Fibroblast of villous mesenchyme (primary cell): Measurements from ENCODE around the gene PPP6R3. TPM values are rescaled to one million over a fixed set of nuclear protein-coding genes. Genes with fewer than 3 reads are reported as not detected.

ENCODE experiments used
- DNase-seq: peaks from one replicate; pipeline ENCODE4 v3.0.0-alpha.2; 2010; ENCODE audit warnings: low read depth
- H3K4me3 ChIP-seq: 2 replicates; pipeline ENCODE4 v1.5.1; 2011; ENCODE audit warnings: low read depth, mild to moderate bottlenecking, low read length
- CTCF ChIP-seq: IDR thresholded peaks from 2 replicates; pipeline ENCODE4 v1.5.1; 2012; ENCODE audit warnings: low read depth, mild to moderate bottlenecking, low read length; ENCODE audit not compliant: insufficient read depth
- total RNA-seq: library from RNA; depleted of rRNA; stranded (reverse); fragments of >200 nt; gene quantifications from 2 replicates; pipeline ENCODE4 v1.2.3, GENCODE V29; 2012

Gene PPP6R3
- total RNA-seq, 1 donor: 218 TPM

DNA sequence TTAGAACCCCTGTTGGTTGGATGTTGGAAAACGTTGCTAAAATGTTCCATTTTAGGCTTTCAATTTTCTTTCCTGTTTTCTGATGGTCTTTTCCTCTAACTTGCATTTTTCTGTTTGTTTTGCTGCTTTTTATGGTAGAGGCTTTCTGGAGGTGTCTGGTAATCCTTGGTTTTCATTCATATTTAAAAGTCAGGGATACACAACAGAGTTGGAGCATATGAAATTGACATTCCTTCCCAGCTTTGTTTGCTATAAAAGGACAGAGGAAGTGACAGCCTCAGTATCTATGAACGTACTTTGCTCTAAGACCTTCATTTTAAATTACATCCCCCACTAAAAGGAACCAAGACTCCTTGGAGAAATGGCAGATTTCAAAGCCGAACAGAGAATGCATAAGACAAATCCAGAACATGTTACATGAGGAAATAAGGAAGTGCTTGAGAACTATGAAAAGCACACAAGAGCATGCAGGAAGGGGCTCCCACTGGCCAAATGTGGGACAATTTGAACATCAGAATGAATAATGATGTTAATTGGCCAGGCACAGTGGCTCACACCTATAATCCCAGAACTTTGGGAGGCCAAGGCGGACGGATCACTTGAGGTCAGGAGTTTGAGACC, 56.7 kb downstream of the PPP6R3 start:
- DNase-seq: no peak
- H3K4me3 ChIP-seq: no peak overlapping the region
- TF ChIP-seq CTCF: no peak

DNA sequence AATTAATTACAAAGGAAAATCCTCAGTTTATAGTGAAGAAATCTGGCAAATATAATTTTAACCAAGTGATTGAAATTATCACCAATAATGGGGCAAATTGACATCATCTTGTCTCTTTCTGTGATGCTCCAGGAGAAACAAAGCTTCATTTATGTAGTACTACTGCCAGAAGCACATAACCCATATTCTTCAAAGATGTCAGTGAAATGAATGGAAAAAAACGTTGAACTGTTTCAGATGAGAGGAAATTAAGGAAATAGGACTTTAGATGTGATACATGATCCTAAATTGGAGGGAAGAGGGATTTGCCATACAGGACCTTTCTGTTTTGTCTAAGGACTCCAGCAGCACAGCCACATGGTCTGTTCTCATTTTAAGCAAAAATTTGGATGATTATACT, 57.6 kb downstream of the PPP6R3 start:
- no peak for TF ChIP-seq CTCF
- H3K4me3 ChIP-seq: no peak overlapping the region
- DNase-seq: no peak

DNA sequence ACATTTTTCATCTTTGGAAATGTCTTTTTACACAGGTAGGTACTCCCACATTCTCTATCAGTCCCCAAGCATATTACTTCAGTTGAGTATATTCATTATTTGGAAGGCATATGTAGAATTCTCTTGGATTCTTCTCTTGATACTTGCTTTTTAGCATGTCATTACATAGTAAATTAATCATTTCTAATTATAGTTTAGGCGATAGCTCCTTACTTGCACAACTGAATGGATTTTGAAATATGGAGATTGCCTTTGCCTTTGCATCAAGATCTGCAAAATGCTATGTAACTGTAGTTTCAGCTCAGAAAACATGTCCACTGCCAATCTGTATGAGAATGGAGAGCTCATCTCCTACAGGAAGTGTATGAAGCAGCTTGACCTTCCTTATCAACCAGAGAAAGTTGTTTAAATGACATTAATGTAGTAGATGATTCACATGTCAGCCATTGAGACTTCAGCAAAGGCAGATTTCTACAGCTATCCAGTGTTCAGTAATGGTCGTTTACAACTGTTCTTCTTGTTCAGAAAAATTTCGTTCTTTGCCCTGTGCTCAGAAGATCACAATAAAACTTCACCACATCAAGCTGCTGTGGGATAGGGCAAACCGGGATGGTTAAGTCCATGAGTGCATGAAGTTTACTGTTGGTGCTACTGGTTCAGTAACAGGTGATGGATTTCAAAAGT, 61.6 kb downstream of the PPP6R3 start:
- no peak overlapping the region for H3K4me3 ChIP-seq
- DNase-seq: no peak

DNA sequence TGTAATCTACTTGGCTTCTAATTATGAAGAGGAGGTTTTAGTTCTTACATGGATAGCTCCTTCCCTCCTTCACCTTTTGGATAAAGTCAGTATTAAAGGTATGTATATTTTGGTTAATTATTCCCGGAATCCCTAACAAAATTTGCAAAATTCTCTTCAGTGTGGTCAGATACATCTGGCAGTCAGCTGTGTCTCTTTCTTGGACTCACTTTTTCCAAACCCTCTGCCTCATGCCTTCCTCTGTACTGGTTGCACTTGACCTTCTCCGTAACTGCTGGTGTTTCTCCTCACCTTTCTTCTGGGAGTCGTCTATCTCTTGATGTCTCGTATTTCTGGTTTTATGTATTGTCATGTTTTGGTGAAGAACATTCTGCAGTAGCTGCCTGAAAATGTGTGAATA, 62.5 kb downstream of the PPP6R3 start:
- no peak for DNase-seq
- no peak overlapping the region for H3K4me3 ChIP-seq
- TF ChIP-seq CTCF: no peak

More for the DNA sequence above, 61.6 kb downstream of the PPP6R3 start:
- TF ChIP-seq CTCF: no peak

GRCh38 chr11:68523743-68524142, 63.2 kb downstream of the PPP6R3 start:
- no peak for DNase-seq
- no peak for TF ChIP-seq CTCF
- H3K4me3 ChIP-seq: no peak overlapping the region

DNA sequence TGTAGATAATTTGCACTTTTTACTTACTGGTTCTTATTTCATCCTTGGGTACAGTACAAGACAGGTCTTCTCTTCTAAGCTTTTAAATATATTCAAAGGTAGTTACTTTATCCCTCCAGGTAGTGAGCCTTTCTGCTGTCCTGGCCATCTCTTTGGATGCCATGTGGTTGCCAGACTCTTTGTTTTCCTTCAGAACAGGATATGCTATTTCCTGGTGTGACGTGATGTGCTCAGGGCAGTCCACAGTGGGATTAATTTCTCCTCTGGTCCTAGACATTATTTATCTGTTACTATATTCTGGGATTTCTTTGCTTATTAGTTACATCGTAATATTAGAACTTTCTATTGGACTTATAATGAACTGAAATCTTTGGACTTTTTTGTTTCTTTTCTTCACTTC, 63.7 kb downstream of the PPP6R3 start:
- no peak for DNase-seq
- H3K4me3 ChIP-seq: no peak overlapping the region
- TF ChIP-seq CTCF: no peak
